Kasumi-1 (cell line): ENCODE results near the gene SLC7A7.
"Not testable (repeated sequence)": the region's sequence is repeated elsewhere in the genome, so short reads cannot be mapped to it uniquely, and the experiment has no call there.

ENCODE experiments used
- DNase-seq, 2 experiments: peaks; one replicate each; lab custom pipeline; 2025; lab: John Stamatoyannopoulos, UW

The SLC7A7 gene

DNA sequence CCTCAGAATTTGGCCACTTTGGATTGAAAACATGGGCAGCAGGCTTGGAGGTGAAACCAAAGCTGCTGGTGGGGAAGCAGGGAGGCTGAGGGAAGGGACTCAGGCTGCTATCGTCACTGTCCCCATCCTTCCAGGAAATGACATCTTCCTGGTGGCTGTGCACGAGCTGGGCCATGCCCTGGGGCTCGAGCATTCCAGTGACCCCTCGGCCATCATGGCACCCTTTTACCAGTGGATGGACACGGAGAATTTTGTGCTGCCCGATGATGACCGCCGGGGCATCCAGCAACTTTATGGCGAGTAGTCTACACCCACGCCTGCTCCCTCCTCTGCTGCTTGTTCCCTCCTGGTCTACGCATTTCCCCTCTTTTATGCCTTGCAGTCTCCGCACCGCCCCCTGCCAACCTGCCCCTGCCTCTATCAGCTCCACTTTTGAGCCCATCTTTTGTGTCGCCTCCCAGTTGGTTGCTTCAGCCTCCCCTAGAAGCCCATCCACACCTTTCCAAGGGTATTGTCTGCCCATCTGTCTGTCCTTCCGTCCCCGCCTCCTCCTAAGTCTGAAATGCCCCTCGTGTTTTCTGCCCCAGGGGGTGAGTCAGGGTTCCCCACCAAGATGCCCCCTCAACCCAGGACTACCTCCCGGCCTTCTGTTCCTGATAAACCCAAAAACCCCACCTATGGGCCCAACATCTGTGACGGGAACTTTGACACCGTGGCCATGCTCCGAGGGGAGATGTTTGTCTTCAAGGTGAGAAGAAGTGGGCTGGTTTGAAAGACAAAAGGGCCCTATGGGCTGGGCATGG is 28.1 kb upstream of the SLC7A7 start:
- no peak for DNase-seq

DNA sequence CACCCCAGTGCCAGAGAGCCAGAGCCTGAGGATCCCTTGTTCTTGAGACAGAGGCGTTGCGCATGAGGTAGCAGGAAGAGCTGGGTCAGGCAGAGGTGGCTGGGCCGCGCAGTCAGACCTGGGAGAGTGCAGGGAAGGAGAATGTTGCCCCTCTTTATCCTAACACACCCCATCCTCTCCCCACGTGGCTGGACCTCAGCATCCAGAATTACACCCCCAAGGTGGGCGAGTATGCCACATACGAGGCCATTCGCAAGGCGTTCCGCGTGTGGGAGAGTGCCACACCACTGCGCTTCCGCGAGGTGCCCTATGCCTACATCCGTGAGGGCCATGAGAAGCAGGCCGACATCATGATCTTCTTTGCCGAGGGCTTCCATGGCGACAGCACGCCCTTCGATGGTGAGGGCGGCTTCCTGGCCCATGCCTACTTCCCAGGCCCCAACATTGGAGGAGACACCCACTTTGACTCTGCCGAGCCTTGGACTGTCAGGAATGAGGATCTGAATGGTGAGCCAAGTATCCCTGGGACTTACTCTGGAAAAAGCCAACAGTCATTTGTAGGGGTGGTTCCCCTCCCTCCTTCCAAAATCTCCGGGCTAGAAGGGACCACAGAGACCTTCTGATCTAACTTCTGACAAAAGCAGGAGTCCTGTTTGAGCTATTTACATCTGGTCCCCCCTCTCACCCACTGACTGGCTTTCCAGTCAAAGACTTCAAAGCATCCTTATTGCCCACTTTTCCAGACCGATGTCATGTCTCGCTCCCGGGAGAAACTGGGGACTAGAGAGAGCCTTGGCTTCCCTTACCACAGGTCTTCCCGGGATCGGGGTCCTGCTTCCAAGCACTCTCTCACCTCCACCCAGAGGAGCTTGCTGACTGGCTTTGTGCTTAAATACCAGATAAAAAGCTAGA is 27.2 kb upstream of the SLC7A7 start:
- no peak for DNase-seq

DNA sequence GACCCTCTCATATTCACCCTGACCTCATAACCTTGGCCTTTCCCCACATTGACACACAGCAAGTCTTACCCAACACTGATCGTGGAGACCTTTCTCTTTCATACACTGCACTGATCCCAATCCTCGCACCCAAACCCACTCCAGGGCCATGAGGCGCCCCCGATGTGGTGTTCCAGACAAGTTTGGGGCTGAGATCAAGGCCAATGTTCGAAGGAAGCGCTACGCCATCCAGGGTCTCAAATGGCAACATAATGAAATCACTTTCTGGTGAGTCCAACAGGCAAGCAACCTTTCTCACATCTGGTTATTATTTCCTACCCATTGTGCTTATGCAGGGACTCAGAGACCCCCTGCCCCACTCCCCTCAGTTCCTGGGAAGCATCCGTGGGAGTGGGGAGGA is 26.5 kb upstream of the SLC7A7 start:
- DNase-seq: no peak

- no peak for DNase-seq
Observed at GRCh38 chr14:22841311-22841710, 26.1 kb upstream of the SLC7A7 start.

DNA sequence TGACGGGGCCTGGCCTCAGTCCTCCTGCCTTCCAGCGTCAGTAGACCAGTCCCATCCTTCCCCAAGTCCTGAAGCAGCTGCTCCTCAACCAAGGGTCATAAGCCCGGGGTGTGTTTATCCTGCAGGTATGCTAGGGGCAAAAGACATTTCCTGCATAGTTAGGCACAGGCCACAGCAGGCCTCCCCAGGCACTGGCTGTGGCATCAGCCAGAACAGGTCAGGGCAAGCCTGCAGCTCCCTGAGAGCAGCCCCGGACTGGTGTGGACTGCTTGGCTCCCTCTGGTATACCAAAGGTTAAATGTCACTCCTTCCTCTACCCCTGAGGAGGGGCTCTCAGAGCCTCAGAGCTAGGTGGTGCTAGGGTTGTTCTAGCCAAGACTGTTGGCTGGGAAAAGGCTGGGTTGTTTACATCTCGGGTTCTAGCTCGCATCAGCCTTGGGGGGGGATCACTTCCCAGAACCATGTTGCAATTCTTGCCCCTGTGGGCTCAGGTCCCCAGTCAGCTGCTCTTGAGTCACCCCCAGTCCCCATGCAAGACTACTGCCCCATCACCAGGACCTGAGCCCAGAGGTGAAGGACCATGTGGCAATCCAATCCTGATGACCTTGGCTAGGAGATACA is 24.0 kb upstream of the SLC7A7 start:
- no peak for DNase-seq

DNA sequence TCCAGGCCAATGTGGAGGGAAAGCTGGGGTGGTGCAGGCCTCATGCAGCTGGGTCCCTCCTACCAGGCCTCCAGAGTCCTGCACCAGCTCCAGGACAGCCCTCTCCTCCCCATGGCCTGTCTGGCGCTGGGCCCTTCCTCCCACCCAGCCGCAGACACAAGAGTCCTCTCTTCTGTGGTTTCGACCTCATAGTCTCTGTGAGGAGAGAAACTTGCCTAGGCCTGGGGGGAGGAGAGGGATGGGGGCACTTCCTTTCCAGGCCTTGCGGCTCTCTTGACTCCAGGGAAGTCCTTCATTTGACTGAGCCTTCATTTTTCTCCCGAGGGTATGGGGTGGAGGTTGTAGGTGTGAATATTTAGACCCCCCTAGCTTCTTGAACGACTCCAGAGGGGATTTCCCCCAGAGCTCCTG is 23.4 kb upstream of the SLC7A7 start:
- DNase-seq: peak; percentile 59 to 69

GRCh38 chr14:22837750-22838538 is 22.7 kb upstream of the SLC7A7 start:
- no peak for DNase-seq

DNA sequence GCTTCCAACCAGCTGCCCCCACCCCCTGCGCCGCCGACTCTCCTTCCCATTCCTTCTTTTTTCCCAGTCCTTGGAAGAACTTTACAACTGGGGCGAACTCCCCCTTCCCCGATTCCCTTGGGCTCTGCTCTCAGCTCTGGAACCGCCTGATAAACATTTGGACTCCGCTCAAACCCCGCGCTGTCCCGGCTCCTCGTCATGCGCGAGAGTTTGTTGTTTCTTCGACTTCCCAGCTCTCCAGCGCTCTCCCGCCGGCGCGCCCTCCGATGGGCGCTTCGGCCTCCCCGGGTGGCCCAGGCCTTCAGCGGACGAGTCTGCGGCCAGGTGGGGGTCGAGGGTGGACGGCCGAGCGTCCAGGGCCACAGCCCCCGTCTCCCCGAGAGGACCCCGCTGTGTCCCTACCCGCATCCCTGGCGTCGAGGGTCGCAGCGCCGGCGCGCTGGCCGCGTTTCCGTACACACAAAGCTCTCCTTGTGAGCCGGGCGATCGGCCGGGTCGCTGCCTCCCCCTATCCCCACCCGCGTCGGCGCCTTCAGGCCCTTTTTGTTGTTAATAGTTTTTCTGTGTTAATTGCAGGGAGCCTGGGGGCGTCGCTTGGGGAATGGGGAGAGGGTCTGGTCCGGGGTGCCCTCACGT is 22.0 kb upstream of the SLC7A7 start:
- peak; percentile 11 to 29 for DNase-seq

- DNase-seq: peak; percentile 36 to 39
Observed at GRCh38 chr14:22836301-22837113, 21.3 kb upstream of the SLC7A7 start, which contains the start of gene MMP14. Gene MMP14 (plus strand): TSS chr14:22836585. CDS start chr14:22836818, 233 bp downstream.

DNA sequence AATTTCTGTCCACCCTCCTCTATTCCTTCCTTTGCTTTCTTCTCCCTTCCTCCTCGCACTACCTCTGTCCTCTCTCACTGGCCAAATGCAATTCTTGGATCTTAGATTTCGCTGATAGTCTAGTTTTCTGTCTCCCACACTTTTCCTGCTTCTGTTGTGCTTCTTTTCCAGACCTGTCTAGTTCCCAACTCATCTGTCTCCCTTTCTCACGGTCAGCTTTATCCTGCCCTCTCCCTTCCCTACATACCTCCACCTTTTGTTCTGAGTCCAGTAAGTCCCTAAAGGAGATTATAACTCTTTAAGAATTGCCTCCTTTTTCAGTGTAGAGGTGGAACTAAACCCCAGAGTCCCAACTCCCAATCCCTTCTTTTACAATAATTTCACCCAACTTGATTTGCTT is 20.3 kb upstream of the SLC7A7 start:
- no peak for DNase-seq

DNA sequence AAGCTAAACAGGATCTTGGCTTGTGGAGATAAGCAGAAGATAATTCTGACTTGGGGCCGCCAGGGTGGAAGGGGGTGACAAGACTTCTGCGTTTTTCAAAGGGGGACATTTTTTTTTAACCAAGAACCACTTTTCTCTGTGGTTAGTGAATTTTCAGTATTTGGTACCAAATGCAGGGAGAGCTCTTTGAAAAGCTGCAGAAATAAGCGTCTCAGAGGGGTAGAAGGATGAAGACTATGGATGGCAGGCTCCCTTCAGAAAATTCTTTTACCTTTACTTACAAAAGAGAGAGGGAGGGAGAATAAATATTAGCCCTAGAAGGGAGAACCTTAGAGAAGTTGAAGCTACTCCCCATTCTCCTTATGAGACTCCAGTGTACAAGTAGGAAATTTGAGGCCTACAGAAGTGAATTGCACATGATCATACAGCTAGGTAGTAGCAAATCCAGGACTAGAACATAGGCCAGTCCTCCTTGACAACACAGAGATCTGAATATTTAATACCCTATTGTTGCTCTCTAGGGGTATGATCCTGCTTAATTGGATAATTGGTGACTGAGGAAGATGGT is 15.3 kb upstream of the SLC7A7 start:
- peak in 1 of 2 experiments; percentile 44 for DNase-seq

DNA sequence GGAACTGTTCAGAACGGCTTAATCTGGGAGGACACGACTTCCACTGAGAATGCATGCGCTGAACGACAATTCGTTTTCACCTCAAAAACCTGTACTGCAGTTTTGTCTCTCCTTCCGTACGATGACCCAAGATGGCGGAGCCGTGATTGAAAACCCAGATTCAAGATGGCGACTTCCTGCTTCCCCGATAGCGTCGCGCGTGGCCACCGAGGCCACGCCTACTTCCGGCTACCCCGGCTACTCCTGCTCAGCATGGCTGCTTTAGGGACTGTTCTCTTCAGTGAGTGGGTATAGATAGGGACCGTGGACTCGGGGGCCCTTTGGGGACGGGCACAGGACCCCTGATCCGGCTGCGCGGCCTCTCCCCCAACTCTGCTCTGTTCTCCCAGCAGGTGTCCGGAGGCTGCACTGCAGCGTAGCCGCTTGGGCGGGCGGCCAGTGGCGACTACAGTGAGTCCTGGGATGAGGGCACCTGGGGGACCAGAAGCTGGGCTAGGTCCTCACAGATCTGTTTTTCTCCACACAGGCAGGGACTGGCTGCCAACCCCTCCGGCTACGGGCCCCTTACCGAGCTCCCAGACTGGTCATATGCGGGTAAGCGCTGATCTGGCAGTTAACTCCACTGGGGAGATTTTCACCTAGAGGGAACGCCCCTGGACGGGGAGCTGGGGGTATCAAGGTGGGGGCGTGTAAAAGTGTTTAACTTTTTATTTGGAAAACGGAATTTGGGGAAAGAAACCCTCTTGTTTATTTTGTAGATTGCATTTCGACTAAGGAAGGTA is 14.6 kb upstream of the SLC7A7 start, which contains the start of gene MRPL52:
MRPL52 (plus strand) TSS at position 227 of the 782 bp plus-strand sequence; CDS start at position 253, 26 bp downstream.
- peak; percentile 90 to 94 for DNase-seq

- not testable (repeated sequence) for DNase-seq
Observed at GRCh38 chr14:22829076-22829660, 13.9 kb upstream of the SLC7A7 start.

DNA sequence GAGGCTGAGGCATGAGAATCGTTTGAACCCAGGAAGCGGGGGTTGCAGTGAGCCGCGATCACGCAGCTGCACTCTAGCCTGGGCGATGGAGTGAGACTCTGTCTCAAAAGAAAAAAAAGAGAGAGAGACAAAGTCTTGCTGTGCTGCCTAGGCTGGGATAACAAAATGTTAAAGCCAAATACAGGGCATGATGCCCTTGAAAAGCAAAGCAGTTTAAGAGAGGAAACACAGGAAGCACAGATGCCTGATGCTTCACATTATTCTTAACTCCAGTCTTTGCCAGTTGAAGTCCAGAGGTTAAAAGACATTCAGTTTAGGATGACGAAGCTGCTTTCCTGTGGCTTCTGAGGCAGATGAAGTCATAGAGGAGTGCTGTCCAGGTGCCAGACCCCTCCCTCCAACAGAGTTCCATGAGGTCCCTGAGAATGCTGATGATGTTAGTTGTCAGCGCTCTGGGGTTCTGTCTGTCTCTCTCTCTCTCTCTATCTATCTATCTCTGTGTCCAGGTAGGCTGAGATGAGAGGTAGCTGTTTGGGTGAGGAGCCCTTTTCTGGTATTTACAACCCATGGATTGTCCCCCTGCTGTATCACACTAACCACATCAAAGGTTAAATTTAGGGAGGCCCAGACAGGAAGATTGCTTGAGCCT is 9.6 kb upstream of the SLC7A7 start:
- DNase-seq: peak; percentile 14 to 31

- DNase-seq: peak; percentile 66 to 79
Observed at GRCh38 chr14:22822571-22823098, 7.4 kb upstream of the SLC7A7 start.

DNA sequence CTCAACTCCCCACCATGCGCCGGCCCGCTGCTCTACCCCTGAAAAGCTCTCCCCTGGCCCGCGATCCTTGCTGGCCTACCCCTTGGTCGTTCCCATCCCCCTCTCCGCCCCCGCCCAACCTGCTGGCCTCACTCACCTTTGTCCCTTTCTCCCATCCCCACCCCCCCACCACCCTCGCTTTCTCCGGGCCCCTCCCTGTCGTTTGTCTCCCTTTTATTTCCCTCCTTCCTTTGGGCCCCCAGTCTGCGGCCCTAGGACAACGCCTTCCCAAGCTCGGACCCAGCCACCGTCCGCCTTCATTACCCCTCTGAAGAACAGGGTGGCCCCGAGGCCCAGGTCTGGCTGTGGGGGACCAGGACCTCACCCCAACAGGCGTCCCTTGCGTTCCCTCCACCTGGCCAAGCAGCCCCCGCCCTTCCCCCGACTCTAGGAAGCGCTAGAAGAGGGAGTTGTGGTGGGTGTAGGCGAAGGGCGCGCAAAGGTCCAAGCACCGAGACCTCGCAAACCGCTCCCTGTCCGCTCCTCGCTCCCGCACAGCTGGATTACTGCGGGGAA is 6.9 kb upstream of the SLC7A7 start:
- no peak for DNase-seq
